ENCODE data around the gene DOCK8.

Gene DOCK8

DNA sequence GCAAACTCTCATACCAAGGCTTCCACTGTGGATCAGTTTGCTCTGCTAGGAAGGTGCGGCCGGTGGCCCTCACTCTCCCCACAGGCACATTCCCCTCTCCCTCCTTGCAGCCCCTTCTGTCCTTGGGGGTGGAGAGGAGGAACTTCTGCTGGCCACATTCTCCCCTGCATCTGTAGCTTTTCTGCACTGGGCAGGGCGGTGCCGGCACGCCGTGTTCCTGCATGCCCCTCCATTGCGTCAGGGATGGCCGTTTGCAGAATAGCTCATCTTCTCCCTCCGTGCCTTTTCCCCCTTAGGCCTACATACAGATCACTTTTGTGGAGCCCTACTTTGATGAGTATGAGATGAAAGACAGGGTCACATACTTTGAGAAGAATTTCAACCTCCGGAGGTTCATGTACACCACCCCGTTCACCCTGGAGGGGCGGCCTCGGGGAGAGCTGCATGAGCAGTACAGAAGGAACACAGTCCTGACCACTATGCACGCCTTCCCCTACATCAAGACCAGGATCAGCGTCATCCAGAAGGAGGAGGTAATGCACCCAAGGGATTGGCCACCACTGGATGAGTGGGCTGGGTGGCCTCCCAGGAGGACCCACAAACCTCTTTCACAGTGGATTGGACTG is 231.5 kb downstream of the DOCK8 start:
- Mint-ChIP-seq H3K27ac (no peak overlapping the region), H3K4me1 (peaks cover 29% of the 10 kb centered on the region), H3K9me3 (peaks cover 4% of the 10 kb centered on the region), H3K27me3 (ENCODE audit: low read depth, poor library complexity) (peaks cover 4% of the 10 kb centered on the region), H3K36me3 (ENCODE audit: low read depth) (no peaks in the 10 kb centered on the region), H3K4me3 (no peak overlapping the region)
- TF ChIP-seq, protein P1, sequence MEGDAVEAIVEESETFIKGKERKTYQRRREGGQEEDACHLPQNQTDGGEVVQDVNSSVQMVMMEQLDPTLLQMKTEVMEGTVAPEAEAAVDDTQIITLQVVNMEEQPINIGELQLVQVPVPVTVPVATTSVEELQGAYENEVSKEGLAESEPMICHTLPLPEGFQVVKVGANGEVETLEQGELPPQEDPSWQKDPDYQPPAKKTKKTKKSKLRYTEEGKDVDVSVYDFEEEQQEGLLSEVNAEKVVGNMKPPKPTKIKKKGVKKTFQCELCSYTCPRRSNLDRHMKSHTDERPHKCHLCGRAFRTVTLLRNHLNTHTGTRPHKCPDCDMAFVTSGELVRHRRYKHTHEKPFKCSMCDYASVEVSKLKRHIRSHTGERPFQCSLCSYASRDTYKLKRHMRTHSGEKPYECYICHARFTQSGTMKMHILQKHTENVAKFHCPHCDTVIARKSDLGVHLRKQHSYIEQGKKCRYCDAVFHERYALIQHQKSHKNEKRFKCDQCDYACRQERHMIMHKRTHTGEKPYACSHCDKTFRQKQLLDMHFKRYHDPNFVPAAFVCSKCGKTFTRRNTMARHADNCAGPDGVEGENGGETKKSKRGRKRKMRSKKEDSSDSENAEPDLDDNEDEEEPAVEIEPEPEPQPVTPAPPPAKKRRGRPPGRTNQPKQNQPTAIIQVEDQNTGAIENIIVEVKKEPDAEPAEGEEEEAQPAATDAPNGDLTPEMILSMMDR (IDR thresholded peaks at IDR 0.05) = no peak
- DNase-seq = no peak

- TF ChIP-seq, protein P1 (IDR thresholded peaks at IDR 0.05) = no peak
- Mint-ChIP-seq H3K4me3 (no peak overlapping the region), H3K4me1 (peaks cover 16% of the 10 kb centered on the region), H3K36me3 (ENCODE audit: low read depth) (no peaks in the 10 kb centered on the region), H3K27ac (no peak overlapping the region), H3K27me3 (ENCODE audit: low read depth, poor library complexity) (peaks cover 8% of the 10 kb centered on the region), H3K9me3 (peaks cover 4% of the 10 kb centered on the region)
- DNase-seq = no peak
Measured at GRCh38 chr9:447230-448025, 232.8 kb downstream of the DOCK8 start.

DNA sequence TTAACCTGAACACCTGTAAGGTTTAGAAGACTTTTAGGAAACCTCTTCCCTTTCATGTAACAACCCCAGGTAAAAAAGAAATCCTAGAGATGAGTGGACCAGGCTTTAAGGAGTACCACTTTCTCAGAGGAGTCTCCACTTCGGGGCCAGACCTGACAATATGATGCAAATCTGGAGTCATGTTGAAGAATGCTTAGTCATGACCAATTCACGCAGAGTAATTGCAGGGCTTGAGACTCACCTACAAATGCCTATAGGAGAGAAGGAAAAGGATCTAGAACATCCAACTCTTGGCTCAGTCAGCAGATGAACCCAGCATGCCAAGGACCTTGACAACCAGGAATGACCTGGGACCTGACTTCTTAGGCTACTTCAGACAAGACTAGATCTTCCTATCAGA is 235.4 kb downstream of the DOCK8 start:
- no peak overlapping the region for H3K27ac Mint-ChIP-seq
- DNase-seq = no peak
- H3K4me1 Mint-ChIP-seq = peaks cover 8% of the 10 kb centered on the region
- H3K4me3 Mint-ChIP-seq = no peak overlapping the region
- H3K27me3 Mint-ChIP-seq (ENCODE audit: low read depth, poor library complexity) = peaks cover 8% of the 10 kb centered on the region
- no peaks in the 10 kb centered on the region for H3K36me3 Mint-ChIP-seq (ENCODE audit: low read depth)
- no peaks in the 10 kb centered on the region for H3K9me3 Mint-ChIP-seq
- TF ChIP-seq, protein P1 (IDR thresholded peaks at IDR 0.05) = no peak

- peaks cover 2% of the 10 kb centered on the region for H3K4me1 Mint-ChIP-seq
- no peak for DNase-seq
- H3K27me3 Mint-ChIP-seq (ENCODE audit: low read depth, poor library complexity) = peaks cover 8% of the 10 kb centered on the region
- TF ChIP-seq, protein P1 (IDR thresholded peaks at IDR 0.05) = no peak
- no peaks in the 10 kb centered on the region for H3K9me3 Mint-ChIP-seq
- H3K36me3 Mint-ChIP-seq (ENCODE audit: low read depth) = no peaks in the 10 kb centered on the region
- no peak overlapping the region for H3K4me3 Mint-ChIP-seq
- H3K27ac Mint-ChIP-seq = no peak overlapping the region
Measured at GRCh38 chr9:450561-450960, 235.9 kb downstream of the DOCK8 start.

DNA sequence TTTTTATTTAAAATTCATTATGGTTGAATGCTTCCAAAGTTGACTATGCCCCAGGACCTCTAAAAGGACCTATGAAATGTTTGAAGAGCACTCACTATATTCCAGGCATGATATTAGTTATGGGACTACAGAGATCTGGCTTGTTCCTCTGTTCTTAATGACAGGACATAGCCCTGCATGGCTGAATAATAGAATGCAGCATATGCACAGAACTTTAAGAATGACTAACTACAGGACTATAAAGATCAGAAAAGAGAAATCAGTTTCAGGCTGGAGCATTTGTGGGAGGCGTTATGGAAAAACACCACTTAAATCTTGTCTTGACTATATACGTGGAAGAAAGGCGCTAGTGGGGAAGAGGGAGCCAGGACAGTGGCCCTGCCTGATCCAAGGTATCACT is 239.2 kb downstream of the DOCK8 start:
- no peaks in the 10 kb centered on the region for H3K36me3 Mint-ChIP-seq (ENCODE audit: low read depth)
- no peak overlapping the region for H3K4me3 Mint-ChIP-seq

More for the DNA sequence above, 239.2 kb downstream of the DOCK8 start:
- no peak for DNase-seq
- Mint-ChIP-seq H3K27ac (no peak overlapping the region), H3K4me1 (no peaks in the 10 kb centered on the region), H3K27me3 (ENCODE audit: low read depth, poor library complexity) (peaks cover 9% of the 10 kb centered on the region), H3K9me3 (peaks cover 4% of the 10 kb centered on the region)
- TF ChIP-seq, protein P1 (IDR thresholded peaks at IDR 0.05) = no peak

Data from nephron progenitor cell (in vitro differentiated cells).